Esophagus squamous epithelium (tissue), 5 donors: Measurements from ENCODE around the gene LYRM1. TPM values are rescaled to one million over a fixed set of nuclear protein-coding genes. Genes with fewer than 3 reads are reported as not detected.

ENCODE experiments used
- DNase-seq: peaks from one replicate; lab custom pipeline; 2025; lab: John Stamatoyannopoulos, UW
- H3K27ac ChIP-seq, 4 donors: fragments of 200-600 bp; sonication (generic); one replicate each; pipeline ENCODE4 v1.5.1; 2016 to 2019; ENCODE audit warnings: mild to moderate bottlenecking in 1 of 4
- H3K27me3 ChIP-seq, 4 donors: fragments of 200-600 bp; sonication (generic); 1 replicate in 3 of 4; 2 replicates in 1 of 4; pipeline versions ENCODE4 v1.5.1 to v1.6.0; 2017 to 2021; ENCODE audit warnings: antibody characterized with exemption in 1 of 4
- H3K36me3 ChIP-seq, 3 donors: fragments of 200-600 bp; sonication (generic); one replicate each; pipeline ENCODE4 v1.5.1; 2016 to 2019
- H3K4me1 ChIP-seq, 3 donors: fragments of 200-600 bp; sonication (generic); one replicate each; pipeline ENCODE4 v1.5.1; 2017 to 2019
- H3K4me3 ChIP-seq, 4 donors: fragments of 200-600 bp; sonication (generic); 1 replicate in 3 of 4; 2 replicates in 1 of 4; pipeline ENCODE4 v1.5.1; 2016 to 2019; ENCODE audit warnings: mild to moderate bottlenecking in 2 of 4, moderate library complexity in 1 of 4
- H3K9me3 ChIP-seq, 3 donors: fragments of 200-600 bp; sonication (generic); one replicate each; pipeline ENCODE4 v1.5.1; 2016 to 2019
- CTCF ChIP-seq, 6 experiments: fragments of 450-650 bp in 4 of 6; fragments of 200-600 bp in 2 of 6; sonication (generic) in 2 of 6; IDR thresholded peaks; one replicate each; pipeline ENCODE4 v1.5.1; 2016 to 2019; ENCODE audit warnings: antibody characterized with exemption in 6 of 6, mild to moderate bottlenecking in 4 of 6, moderate library complexity in 4 of 6
- POLR2A ChIP-seq, 4 donors: fragments of 450-650 bp; IDR thresholded peaks; one replicate each; pipeline ENCODE4 v1.6.1; 2017; ENCODE audit warnings: antibody characterized with exemption in 4 of 4, mild to moderate bottlenecking in 4 of 4, moderate library complexity in 3 of 4
- WGBS, 2 donors: methylation state at CpG; one replicate each; pipeline ENCODE4 v1.1.5; 2018; 5-methylcytosine and 5-hydroxymethylcytosine counted together
- intact Hi-C: fragments of 100-400 bp; cut with DNase I; formaldehyde crosslinking; loops from one replicate; pipeline ENCODE4 v1.15.0; 2022
- total RNA-seq, 4 donors: library from RNA; depleted of rRNA; stranded (reverse); fragments of >200 nt; gene quantifications; one replicate each; pipeline ENCODE4 v1.1.0, GENCODE V29; 2016
- donor health status: DM: yes; HTN: yes; CAD: no.

The LYRM1 gene
- total RNA-seq, 4 donors from 2014 or later = 21.9 to 37.9 (median 34.3) TPM

GRCh38 chr16:20894388-20894787 is 6.2 kb upstream of the LYRM1 start:
- WGBS, 2 donors = 88% methylated on average over 1 to 2 of the region's 2 CpGs
- Histone ChIP-seq H3K4me3 (no peak overlapping the region), H3K9me3 (no peaks in the 10 kb centered on the region), H3K36me3 (peaks cover 0 to 53% (median 0%) of the 10 kb centered on the region in 3 donors), H3K27ac (no peak overlapping the region), H3K4me1 (peaks cover 14 to 41% (median 27%) of the 10 kb centered on the region in 3 donors), H3K27me3 (no peaks in the 10 kb centered on the region)
- DNase-seq = no peak
- TF ChIP-seq CTCF (IDR thresholded peaks at IDR 0.05) = no peak
- no peak for TF ChIP-seq POLR2A (IDR thresholded peaks at IDR 0.05)
- intact Hi-C loops = no loop called here

- Histone ChIP-seq H3K4me3 (no peak overlapping the region), H3K36me3 (peaks cover 0 to 41% (median 0%) of the 10 kb centered on the region in 3 donors), H3K9me3 (no peaks in the 10 kb centered on the region), H3K27me3 (no peaks in the 10 kb centered on the region), H3K4me1 (peaks cover 18 to 51% (median 28%) of the 10 kb centered on the region in 3 donors), H3K27ac (peak overlapping the region in 3 of 4 donors; percentile 40 to 99 (median 98))
- TF ChIP-seq CTCF (IDR thresholded peaks at IDR 0.05) (no peak), POLR2A (IDR thresholded peaks at IDR 0.05) (no peak)
- DNase-seq = no peak
- intact Hi-C loops = no loop called here
- WGBS, 2 donors = 65 to 70% methylated on average over 4 of the region's 4 CpGs
Measured at GRCh38 chr16:20897253-20897897, 3.2 kb upstream of the LYRM1 start.

- H3K9me3 ChIP-seq = no peaks in the 10 kb centered on the region
- TF ChIP-seq POLR2A (IDR thresholded peaks at IDR 0.05) = no peak
- no peak for TF ChIP-seq CTCF (IDR thresholded peaks at IDR 0.05)
- intact Hi-C loops = no loop called here
- peak overlapping the region in 1 of 4 donors; percentile 73 for H3K4me3 ChIP-seq
- peaks cover 18 to 56% (median 32%) of the 10 kb centered on the region in 3 donors for H3K4me1 ChIP-seq
- WGBS, 2 donors = 68 to 70% methylated on average over 3 of the region's 3 CpGs
- H3K36me3 ChIP-seq = peaks cover 0 to 35% (median 0%) of the 10 kb centered on the region in 3 donors
- DNase-seq = no peak
- no peaks in the 10 kb centered on the region for H3K27me3 ChIP-seq
- H3K27ac ChIP-seq = peak overlapping the region in 3 of 4 donors; percentile 40 to 99 (median 98)
Measured at GRCh38 chr16:20897922-20898321, 2.6 kb upstream of the LYRM1 start.

DNA sequence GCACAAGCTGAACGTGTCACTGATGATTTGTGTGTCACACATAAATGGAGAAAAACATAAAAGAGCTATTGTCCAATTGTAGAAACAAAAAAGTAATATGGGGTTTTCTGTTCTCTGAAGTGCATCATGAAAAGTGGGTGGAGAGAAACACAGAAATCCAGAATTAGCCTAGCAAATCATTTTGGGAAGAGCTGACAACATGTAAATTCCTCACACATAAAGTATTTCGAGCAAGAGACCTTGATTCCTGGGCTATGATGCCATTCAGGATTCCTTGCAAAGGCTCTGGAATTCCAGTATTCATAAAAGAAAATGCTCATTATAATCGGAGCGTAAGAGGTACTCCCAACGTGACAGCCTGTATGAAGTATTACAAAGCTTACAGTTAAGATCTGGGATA is 1.5 kb upstream of the LYRM1 start:
- Histone ChIP-seq H3K4me1 (peaks cover 22 to 68% (median 42%) of the 10 kb centered on the region in 3 donors), H3K36me3 (peaks cover 0 to 24% (median 0%) of the 10 kb centered on the region in 3 donors), H3K4me3 (peak overlapping the region; percentile 73 to 91 (median 78)), H3K27ac (peak overlapping the region; percentile 95 to 99 (median 97)), H3K27me3 (no peaks in the 10 kb centered on the region), H3K9me3 (no peaks in the 10 kb centered on the region)
- intact Hi-C loops = no loop called here
- WGBS, 2 donors = 11 to 17% methylated on average over 5 of the region's 5 CpGs
- no peak for DNase-seq
- TF ChIP-seq POLR2A (IDR thresholded peaks at IDR 0.05) = no peak
- TF ChIP-seq CTCF (IDR thresholded peaks at IDR 0.05) = no peak

DNA sequence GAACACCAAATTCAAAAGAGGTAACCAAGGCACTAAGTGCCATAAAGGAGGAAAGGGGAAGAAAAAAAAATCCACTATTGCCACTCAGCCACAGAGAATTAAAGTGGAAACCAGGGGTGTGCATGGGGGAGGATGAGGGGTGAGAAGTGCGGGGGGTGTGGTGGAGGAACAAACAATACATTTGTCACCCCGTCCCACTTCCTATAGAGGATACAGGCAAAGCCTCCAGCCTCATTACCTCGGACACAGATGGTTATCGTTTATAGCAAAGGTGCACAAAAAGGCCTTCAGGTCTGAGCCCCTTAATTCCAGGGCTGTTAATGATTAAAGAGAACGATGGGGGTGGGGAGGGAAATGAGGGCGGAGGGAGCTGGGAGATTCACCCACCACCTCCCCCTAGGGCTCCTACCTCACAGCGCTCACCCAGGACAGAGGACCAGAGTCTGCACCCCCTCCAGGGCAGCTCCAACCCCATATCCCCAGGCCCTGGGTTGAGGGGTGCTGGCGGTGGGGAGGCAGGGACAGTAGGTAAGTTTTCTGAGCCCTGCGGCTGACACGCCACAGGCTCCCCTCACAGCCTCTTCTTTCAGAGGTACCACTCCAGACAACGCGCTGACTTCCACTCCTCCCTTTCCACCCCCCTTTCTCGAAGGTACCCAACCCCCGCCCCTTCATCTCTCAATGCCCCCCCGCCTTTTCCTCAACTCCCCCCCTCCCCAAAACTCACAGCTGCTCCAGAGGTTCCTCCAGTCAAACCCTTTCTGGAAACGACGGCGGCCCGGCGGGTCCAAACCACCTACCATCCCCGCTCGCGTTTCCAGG is 883 bp upstream of the LYRM1 start:
- intact Hi-C loops = no loop called here

More for the DNA sequence above, 883 bp upstream of the LYRM1 start:
- Histone ChIP-seq H3K4me1 (peaks cover 27 to 74% (median 47%) of the 10 kb centered on the region in 3 donors), H3K27me3 (no peaks in the 10 kb centered on the region), H3K9me3 (no peaks in the 10 kb centered on the region), H3K4me3 (peak overlapping the region; percentile 73 to 91 (median 78)), H3K36me3 (peaks cover 0 to 18% (median 0%) of the 10 kb centered on the region in 3 donors), H3K27ac (peak overlapping the region; percentile 95 to 99 (median 97))
- TF ChIP-seq POLR2A (IDR thresholded peaks at IDR 0.05) (no peak), CTCF (IDR thresholded peaks at IDR 0.05) (no peak)
- DNase-seq = no peak
- WGBS, 2 donors = 1% methylated on average over 14 to 20 of the region's 23 CpGs
